Cardiac septum (tissue), 1 donor: ENCODE results near the gene ARHGAP19. TPM values are rescaled to one million over a fixed set of nuclear protein-coding genes. Genes with fewer than 3 reads are reported as not detected.

Experiments
- DNase-seq: peaks from one replicate; pipeline ENCODE4 v3.0.0-alpha.2; 2020; ENCODE audit warnings: low spot score
- intact Hi-C: fragments of 100-400 bp; cut with DNase I; formaldehyde crosslinking; loops from one replicate; pipeline ENCODE4 v1.14.0; 2022
- total RNA-seq: library from RNA; stranded (reverse); fragmentation: NEBNext Ultra II Directional; extraction: Animal tissue kit (Norgen Biotek cat#: 25700); gene quantifications from one replicate; pipeline ENCODE4 v1.2.1, GENCODE V29; 2021
- donor health status: DM: no; HTN: no; CAD: no.

The ARHGAP19 gene
- total RNA-seq, 1 donor from 2014 or later = 4.4 TPM

- intact Hi-C loops = no loop called here
These were observed 33.3 kb upstream of the ARHGAP19 start for GRCh38 chr10:97325754-97326153.

GRCh38 chr10:97323501-97323900 lies 31.1 kb upstream of the ARHGAP19 start:
- DNase-seq = no peak
- intact Hi-C loops = no loop called here

More at GRCh38 chr10:97325754-97326153, 33.3 kb upstream of the ARHGAP19 start:
- peak; percentile 3 for DNase-seq

- DNase-seq = no peak
- intact Hi-C loops = no loop called here
These were observed 29.4 kb upstream of the ARHGAP19 start for GRCh38 chr10:97321804-97322190.

- intact Hi-C loops = no loop called here
These were observed 28.8 kb upstream of the ARHGAP19 start for GRCh38 chr10:97321032-97321803.

GRCh38 chr10:97320480-97321031 lies 28.1 kb upstream of the ARHGAP19 start:
- intact Hi-C loops = no loop called here
- no peak for DNase-seq

More at GRCh38 chr10:97321032-97321803, 28.8 kb upstream of the ARHGAP19 start:
- DNase-seq = no peak

GRCh38 chr10:97319671-97320479 lies 27.4 kb upstream of the ARHGAP19 start:
- peak; percentile 84 for DNase-seq
- intact Hi-C loops = loop anchor here (1.0 to 2.0 kb wide), 2 partner anchors 12 to 27 kb away; partner anchors contain the start of gene ARHGAP19

- DNase-seq = peak; percentile 96
- intact Hi-C loops = loop anchor here (1.0 to 2.0 kb wide), 2 partner anchors 13 to 26 kb away; partner anchors contain the start of gene ARHGAP19
These were observed 26.6 kb upstream of the ARHGAP19 start, which contains the start of gene FRAT1 for GRCh38 chr10:97318772-97319651. Gene FRAT1 (plus strand): TSS chr10:97319271. CDS start chr10:97319454, 183 bp downstream.

GRCh38 chr10:97314671-97315070 lies 22.2 kb upstream of the ARHGAP19 start:
- intact Hi-C loops = no loop called here
- DNase-seq = no peak

GRCh38 chr10:97312897-97313296 lies 20.5 kb upstream of the ARHGAP19 start:
- no peak for DNase-seq
- intact Hi-C loops = no loop called here

- intact Hi-C loops = no loop called here
- DNase-seq = no peak
These were observed 18.7 kb upstream of the ARHGAP19 start for GRCh38 chr10:97311111-97311626.

- no peak for DNase-seq
- intact Hi-C loops = no loop called here
These were observed 15.7 kb upstream of the ARHGAP19 start for GRCh38 chr10:97307866-97308780.

GRCh38 chr10:97307441-97307840 lies 15.0 kb upstream of the ARHGAP19 start:
- no peak for DNase-seq
- intact Hi-C loops = no loop called here

GRCh38 chr10:97302088-97302791 lies 9.8 kb upstream of the ARHGAP19 start:
- intact Hi-C loops = no loop called here
- no peak for DNase-seq

- no peak for DNase-seq
- intact Hi-C loops = no loop called here
These were observed 8.5 kb upstream of the ARHGAP19 start for GRCh38 chr10:97300980-97301379.

GRCh38 chr10:97298223-97298571 lies 5.8 kb upstream of the ARHGAP19 start:
- intact Hi-C loops = no loop called here
- no peak for DNase-seq

GRCh38 chr10:97297556-97298222 lies 5.3 kb upstream of the ARHGAP19 start:
- DNase-seq = no peak
- intact Hi-C loops = no loop called here

- intact Hi-C loops = loop anchor here (2.0 to 5.0 kb wide), 2 partner anchors 26 to 39 kb away; partner anchors contain the start of genes FRAT1 and FRAT2
- DNase-seq = no peak
These were observed 393 bp upstream of the ARHGAP19 start for GRCh38 chr10:97292862-97293198.
